SK-N-MC (cell line): Measurements from ENCODE around the gene IL3RA.
"Not testable (repeated sequence)": the region's sequence is repeated elsewhere in the genome, so short reads cannot be mapped to it uniquely, and the experiment has no call there.

Experiments
- FOXP2 ChIP-seq: optimal IDR thresholded peaks from 2 replicates; pipeline ENCODE3; 2011; ENCODE audit warnings: mild to moderate bottlenecking, moderate library complexity; ENCODE audit not compliant: insufficient read depth; ENCODE audit errors: extremely low read length, control extremely low read depth
- POLR2AphosphoS5 ChIP-seq: IDR thresholded peaks from 2 replicates; pipeline ENCODE4 v1.6.1; 2012; ENCODE audit warnings: mild to moderate bottlenecking, low read depth, low read length, borderline replicate concordance

DNA sequence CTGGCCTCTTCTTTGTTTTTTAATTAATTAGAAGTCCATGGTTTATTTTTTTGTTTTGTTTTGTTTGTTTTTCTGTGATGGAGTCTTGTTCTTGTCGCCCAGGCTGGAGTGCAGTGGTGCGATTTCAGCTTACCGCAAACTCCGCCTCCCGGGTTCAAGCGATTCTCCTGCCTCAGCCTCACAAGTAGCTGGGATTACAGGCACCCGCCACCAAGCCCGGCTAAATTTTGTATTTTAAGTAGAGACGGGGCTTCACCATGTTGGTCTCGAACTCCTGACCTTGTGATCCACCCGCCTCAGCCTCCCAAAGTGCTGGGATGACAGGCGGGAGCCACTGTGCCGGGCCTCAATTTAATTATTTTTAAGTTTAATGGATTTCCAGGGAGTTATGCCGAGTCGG, 13.0 kb downstream of the IL3RA start:
- TF ChIP-seq POLR2AphosphoS5, FOXP2: not testable (repeated sequence)
